Psoas muscle (tissue), 8 donors: ENCODE results near the gene BCAR1. TPM values are rescaled to one million over a fixed set of nuclear protein-coding genes. Genes with fewer than 3 reads are reported as not detected.

ENCODE experiments used
- ATAC-seq, 4 donors: fragments of 200-7000 bp; cut with Tn5 transposase; one replicate each; pipeline ENCODE4 v1.9.1; 2020; ENCODE audit warnings: moderate library complexity in 3 of 4, mild to moderate bottlenecking in 2 of 4
- DNase-seq, 2 donors: peaks; one replicate each; pipeline ENCODE4 v3.0.0-alpha.2; 2020
- H3K27ac ChIP-seq: fragments of 200-600 bp; one replicate; pipeline ENCODE4 v1.8.0; 2022
- H3K27me3 ChIP-seq, 3 donors: fragments of 200-600 bp in 1 of 3; one replicate each; pipeline versions ENCODE4 v1.6.1 to v1.8.0; 2013 to 2022; ENCODE audit warnings: low read length in 2 of 3, mild to moderate bottlenecking in 2 of 3, moderate library complexity in 1 of 3; ENCODE audit not compliant: insufficient read depth in 3 of 3
- H3K36me3 ChIP-seq, 2 donors: fragments of 200-600 bp in 1 of 2; one replicate each; pipeline versions ENCODE4 v1.6.1 to v1.8.0; 2013 to 2022; ENCODE audit warnings: low read depth in 1 of 2, mild to moderate bottlenecking in 1 of 2, moderate library complexity in 1 of 2; ENCODE audit not compliant: insufficient read depth in 1 of 2
- H3K4me1 ChIP-seq: fragments of 200-600 bp; one replicate; pipeline ENCODE4 v1.8.0; 2022
- H3K4me3 ChIP-seq: fragments of 200-600 bp; one replicate; pipeline ENCODE4 v1.8.0; 2022; ENCODE audit warnings: mild to moderate bottlenecking
- H3K9me3 ChIP-seq: fragments of 200-600 bp; one replicate; pipeline ENCODE4 v1.8.0; 2022
- WGBS, 3 donors: extraction: QIAGEN DNeasy Blood & Tissue Kit; methylation state at CpG; one replicate each; pipeline versions ENCODE4 v1.1.6 to v1.1.7; 2013; 5-methylcytosine and 5-hydroxymethylcytosine counted together
- intact Hi-C, 2 donors: fragments of 100-400 bp; cut with DNase I; formaldehyde crosslinking; loops; one replicate each; pipeline versions ENCODE4 v1.11.0 to v1.14.2; 2022
- polyA plus RNA-seq, 3 donors: library from polyadenylated mRNA; stranded (reverse); fragments of 200-250 nt; gene quantifications; one replicate each; pipeline ENCODE4 v1.2.3, GENCODE V29; 2013
- total RNA-seq, 4 donors: library from RNA; stranded (reverse); fragmentation: NEBNext Ultra II Directional in 2 of 4; extraction: Animal tissue kit (Norgen Biotek cat#: 25700) in 2 of 4; gene quantifications; one replicate each; pipeline versions ENCODE4 v1.2.1 to v1.2.4, GENCODE V29; 2021 to 2023
- TF ChIP-seq, protein P1 (sequence below): fragments of 200-600 bp; IDR thresholded peaks from one replicate; pipeline ENCODE4 v1.8.0; 2022; ENCODE audit warnings: antibody characterized with exemption
- donor health status: healthy with polysubstance abuse.
- donor health status: DM: no; HTN: no; CAD: no; lungs with moderate emphysema.
- donor health status: Bipolar disorder and iron deficiency.
- donor health status: healthy.
- donor health status: DM: yes; HTN: yes; CAD: no.
- donor health status: DM: no; HTN: no; CAD: no.
- donor health status: DM: no; HTN: no; CAD: no.
- donor health status: DM: yes; HTN: yes; CAD: no.

Gene BCAR1
- total and polyA plus RNA-seq, 7 donors = 61.8 to 108 (median 78.7) TPM

DNA sequence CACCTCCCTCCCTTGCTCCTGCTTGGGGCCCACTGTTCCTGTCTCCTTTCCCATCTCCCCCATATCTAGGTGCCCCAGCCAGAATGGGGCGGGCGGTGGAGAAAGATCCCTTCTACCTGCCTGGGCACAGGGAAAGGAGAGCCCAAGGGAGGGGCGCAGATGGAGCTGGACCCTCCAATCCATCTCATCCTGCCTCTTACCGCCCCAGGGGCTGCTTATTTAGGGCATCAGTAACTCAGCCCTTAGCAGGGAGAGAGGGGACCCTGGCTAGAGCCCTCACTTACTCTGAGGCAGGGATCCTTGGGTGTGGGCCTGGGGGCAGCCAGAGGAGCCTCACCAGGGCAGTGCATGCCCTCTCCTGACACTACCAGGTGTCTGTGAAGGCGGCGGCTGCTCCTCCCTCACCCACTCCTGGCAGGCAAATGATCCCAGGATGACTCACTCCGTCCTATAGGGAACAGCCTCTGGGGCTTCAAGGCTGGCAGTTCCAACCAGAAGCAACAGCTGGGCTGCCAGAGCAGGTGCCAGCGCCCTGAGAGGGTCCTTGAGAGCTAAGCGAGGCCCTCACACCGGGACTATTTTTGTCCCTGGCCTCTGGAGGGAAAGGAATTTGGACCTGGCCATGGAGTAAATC is 16.3 kb upstream of the BCAR1 start:
- TF ChIP-seq, protein P1, sequence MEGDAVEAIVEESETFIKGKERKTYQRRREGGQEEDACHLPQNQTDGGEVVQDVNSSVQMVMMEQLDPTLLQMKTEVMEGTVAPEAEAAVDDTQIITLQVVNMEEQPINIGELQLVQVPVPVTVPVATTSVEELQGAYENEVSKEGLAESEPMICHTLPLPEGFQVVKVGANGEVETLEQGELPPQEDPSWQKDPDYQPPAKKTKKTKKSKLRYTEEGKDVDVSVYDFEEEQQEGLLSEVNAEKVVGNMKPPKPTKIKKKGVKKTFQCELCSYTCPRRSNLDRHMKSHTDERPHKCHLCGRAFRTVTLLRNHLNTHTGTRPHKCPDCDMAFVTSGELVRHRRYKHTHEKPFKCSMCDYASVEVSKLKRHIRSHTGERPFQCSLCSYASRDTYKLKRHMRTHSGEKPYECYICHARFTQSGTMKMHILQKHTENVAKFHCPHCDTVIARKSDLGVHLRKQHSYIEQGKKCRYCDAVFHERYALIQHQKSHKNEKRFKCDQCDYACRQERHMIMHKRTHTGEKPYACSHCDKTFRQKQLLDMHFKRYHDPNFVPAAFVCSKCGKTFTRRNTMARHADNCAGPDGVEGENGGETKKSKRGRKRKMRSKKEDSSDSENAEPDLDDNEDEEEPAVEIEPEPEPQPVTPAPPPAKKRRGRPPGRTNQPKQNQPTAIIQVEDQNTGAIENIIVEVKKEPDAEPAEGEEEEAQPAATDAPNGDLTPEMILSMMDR = no peak
- Histone ChIP-seq H3K9me3 (no peaks in the 10 kb centered on the region), H3K4me1 (peaks cover 46% of the 10 kb centered on the region), H3K36me3 (peaks cover 0 to 7% of the 10 kb centered on the region in 2 donors), H3K27me3 (no peaks in the 10 kb centered on the region), H3K4me3 (peak overlapping the region; percentile 100), H3K27ac (peak overlapping the region; percentile 99)
- 34 to 43% (median 41%) methylated on average over 10 of the region's 10 CpGs for WGBS, 3 donors
- peak; percentile 71 to 76 (median 74) for ATAC-seq
- peak; percentile 76 to 91 for DNase-seq
- intact Hi-C loops = no loop called here

DNA sequence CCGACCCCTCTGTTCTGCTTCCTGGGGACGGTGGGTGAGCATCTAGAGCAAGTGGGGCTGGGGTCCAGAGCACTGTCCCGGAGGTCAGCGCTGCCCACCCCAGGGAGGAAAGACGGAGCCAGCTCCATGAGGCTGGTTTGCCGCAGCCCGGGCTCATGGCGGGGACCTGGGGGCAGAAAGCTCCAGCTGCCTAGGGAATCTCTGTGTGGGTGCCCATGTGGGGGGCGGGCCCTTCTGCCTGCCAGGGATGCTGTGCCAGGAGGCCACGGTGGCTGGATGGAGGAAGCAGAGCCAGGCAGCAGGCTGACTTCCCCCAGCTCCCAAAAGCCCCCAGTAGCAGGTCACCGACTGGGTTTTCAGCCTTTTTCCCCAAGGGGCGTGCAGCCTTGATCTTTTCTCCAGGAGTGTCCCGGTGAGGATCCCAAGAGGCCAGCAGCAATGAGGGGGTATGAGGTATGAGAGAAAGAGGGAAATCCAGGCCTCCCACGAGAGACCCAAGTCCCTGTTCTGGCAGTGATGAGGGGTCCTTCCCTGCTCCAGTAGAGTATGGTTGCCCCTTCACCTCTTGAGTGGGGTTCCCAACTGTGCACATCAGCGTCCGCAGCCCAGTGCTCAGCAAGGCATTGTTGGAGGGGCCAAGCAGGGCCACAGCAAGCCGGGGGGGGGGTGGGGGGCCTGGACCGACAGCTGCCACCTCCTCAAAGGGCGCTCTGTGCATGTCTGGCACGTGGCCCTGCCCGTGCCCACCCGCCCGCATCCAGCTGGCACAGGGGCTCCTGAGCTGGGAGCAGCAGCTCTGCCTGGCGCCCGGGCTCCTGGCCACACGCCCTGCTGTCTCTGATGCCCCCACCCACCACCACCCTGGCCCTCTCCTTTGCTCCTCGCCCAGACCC is 15.6 kb upstream of the BCAR1 start:
- TF ChIP-seq, protein P1 = no peak
- Histone ChIP-seq H3K27me3 (no peaks in the 10 kb centered on the region), H3K9me3 (no peaks in the 10 kb centered on the region), H3K36me3 (peaks cover 0 to 11% of the 10 kb centered on the region in 2 donors), H3K27ac (peak overlapping the region; percentile 99), H3K4me1 (peaks cover 54% of the 10 kb centered on the region), H3K4me3 (peak overlapping the region; percentile 100)
- no peak for ATAC-seq
- intact Hi-C loops = no loop called here
- WGBS, 3 donors = 41 to 61% (median 54%) methylated on average over 21 to 27 of the region's 27 CpGs
- no peak for DNase-seq

DNA sequence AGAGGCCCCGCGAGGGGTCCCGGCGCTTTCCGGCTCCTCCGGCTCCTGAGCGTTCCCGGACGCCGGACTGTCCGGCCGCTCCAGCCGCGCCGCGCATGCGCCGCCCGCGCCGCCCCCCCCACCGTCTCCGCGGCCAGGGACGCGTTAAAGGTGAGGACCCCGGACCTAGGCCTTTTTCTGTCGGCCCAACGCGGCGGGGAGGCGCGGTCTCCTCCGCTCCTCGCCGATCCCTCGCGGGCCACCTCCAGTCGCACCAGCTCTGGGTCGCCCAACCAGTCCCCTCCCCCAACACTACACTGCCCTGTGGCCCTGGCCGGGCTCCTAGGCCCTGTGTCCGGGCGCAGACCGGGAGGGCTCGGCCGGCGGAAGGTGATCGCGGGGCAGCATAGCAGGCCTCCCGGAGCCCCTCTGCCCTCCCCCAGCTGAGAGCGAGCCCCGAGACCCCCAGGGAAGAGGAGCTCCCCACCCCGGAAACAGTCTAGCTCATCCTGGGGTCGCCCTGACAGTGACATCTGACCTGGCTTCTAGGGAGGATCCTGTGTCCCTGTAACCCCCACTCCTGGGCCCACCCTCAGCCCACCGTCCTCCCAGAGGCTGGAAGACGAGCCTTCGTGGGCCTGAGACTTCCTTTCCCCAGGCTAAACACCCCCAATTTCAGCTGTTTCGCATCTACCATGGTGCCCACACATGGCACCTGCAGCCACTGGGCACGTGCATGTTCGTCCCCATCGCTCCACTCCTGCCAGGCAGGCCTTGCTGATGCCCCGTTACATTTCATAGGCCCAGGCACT is 14.7 kb upstream of the BCAR1 start:
- H3K27me3 ChIP-seq = no peaks in the 10 kb centered on the region
- peaks cover 62% of the 10 kb centered on the region for H3K4me1 ChIP-seq
- H3K9me3 ChIP-seq = no peaks in the 10 kb centered on the region
- peak; percentile 45 to 54 (median 50) for ATAC-seq
- H3K27ac ChIP-seq = peak overlapping the region; percentile 99
- H3K4me3 ChIP-seq = peak overlapping the region; percentile 100
- peak; percentile 84 to 90 for DNase-seq
- H3K36me3 ChIP-seq = peaks cover 0 to 11% of the 10 kb centered on the region in 2 donors
- 5 to 28% (median 6%) methylated on average over 16 to 62 of the region's 62 CpGs for WGBS, 3 donors
- intact Hi-C loops = no loop called here
- TF ChIP-seq, protein P1 = no peak

DNA sequence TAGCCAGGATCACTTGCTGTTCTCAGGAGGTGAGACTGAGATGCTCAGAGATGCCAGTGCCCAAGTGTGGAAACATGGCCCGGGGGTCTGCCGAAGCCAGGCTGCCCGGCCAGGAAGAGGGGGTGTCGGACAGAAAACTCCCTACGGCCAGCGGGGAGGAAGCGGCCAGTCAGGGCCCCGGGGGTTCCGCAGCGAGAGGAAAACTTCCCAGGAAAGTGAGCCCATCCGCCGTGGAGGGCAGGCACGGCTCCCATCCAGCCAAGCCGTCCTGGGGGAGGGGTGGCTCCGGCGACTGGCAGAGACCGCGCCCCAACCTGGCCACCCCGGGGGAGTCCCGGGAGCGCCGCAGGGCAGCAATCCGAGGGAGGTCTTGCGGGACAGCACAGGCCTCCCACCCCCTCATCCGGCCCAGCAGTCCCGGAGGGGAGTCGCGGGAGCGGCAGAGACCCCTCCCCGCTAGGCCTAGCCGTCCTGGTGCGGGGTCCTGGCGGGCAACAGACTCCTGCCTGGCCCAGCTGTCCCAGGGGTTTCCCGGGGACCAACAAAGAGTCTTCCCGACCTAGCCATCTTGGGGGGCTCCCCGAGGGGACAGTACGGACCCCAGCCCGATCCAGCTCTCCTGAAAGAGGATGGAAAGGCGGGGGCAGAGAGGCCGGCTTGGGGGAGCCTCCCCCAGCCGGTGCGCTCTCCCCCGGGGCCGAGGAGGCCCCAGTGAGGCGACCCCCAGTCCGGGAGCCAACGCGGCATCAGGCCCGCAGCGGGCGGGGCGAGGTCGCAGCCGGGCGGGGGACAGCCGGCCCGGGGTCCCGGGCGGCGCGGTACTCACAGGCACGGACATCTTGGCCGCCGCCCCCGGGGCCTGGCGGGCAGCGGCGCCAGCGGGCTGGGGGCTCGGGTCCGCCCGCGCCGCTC is 13.8 kb upstream of the BCAR1 start:
- peaks cover 0 to 11% of the 10 kb centered on the region in 2 donors for H3K36me3 ChIP-seq

More for the DNA sequence above, 13.8 kb upstream of the BCAR1 start:
- WGBS, 3 donors = 1 to 2% (median 1%) methylated on average over 39 to 74 of the region's 74 CpGs
- peak; percentile 15 to 60 (median 20) for ATAC-seq
- TF ChIP-seq, protein P1 = no peak
- H3K27me3 ChIP-seq = no peaks in the 10 kb centered on the region
- peak overlapping the region; percentile 100 for H3K4me3 ChIP-seq
- DNase-seq = peak; percentile 68 to 80
- intact Hi-C loops = loop anchor here in 1 of 2 donors (5.0 kb wide), 1 partner anchor 37 kb away; no protein-coding TSS in a partner anchor
- peaks cover 69% of the 10 kb centered on the region for H3K4me1 ChIP-seq
- H3K9me3 ChIP-seq = no peaks in the 10 kb centered on the region
- H3K27ac ChIP-seq = peak overlapping the region; percentile 99
